CD4-positive, alpha-beta T cell treated with Interleukin-12 subunit alpha and Interleukin-12 subunit beta, for 1 hour (primary cell): ENCODE measurements around the gene KPNB1.
"Not testable (repeated sequence)": the region's sequence is repeated elsewhere in the genome, so short reads cannot be mapped to it uniquely, and the experiment has no call there.

Experiments used
- DNase-seq: peaks from one replicate; pipeline ENCODE4 v3.0.0-alpha.2; 2020

KPNB1 gene

DNA sequence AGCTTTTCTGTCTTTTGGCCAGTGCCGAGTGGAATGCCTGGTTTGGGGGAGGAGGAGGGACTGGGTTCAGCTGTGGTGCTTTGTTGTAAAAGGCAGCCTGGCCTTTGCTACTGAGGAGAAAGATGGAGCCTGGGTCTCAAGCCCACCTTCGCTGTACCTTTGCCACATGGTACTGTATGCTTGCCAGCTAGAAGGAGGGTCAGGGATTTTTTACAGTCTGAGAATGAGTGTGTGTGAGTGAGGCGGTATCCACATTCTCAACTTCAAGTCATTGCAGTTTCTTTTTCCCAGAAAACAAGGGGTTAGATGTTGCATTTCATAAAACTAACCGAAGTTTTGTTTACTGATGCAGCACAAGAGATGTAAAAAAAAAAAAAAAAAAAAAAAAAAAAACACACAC is 33.0 kb downstream of the KPNB1 start:
- DNase-seq = not testable (repeated sequence)

GRCh38 chr17:47684025-47684424 is 34.3 kb downstream of the KPNB1 start:
- no peak for DNase-seq

- no peak for DNase-seq
Observed at GRCh38 chr17:47684535-47685193, 34.9 kb downstream of the KPNB1 start.

GRCh38 chr17:47685556-47686275 is 36.0 kb downstream of the KPNB1 start:
- DNase-seq = no peak

GRCh38 chr17:47686276-47686635 is 36.5 kb downstream of the KPNB1 start:
- no peak for DNase-seq

DNA sequence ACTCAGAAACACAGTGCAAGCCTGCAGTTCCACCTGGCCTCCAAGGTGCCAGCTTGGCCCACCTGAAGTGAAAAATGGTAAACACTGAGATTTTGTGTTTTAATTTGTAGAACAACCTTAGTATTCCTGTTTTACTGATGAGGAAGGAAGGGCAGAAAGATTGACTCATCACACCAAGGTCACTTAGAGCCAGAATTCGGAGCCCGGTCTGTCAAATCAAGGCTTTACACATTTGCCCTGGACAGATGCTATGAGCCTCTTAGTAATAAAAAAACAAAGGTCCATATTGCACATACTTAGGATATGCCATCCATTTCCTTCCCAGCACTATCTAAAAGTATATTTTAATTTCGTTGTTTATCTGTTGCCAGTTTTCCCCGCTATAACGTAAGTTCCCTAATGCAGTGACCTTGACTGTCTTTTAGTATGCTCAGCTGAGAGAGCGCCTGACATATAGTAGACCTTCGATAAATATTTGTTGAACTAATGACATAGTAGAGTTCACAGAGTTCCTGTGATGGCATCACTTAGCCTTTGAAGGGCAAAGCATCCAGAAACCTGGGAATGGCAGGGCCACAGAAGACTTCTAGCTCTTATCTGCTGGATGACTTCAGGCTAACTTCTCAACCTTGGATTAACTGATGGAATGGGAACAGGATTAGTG is 37.1 kb downstream of the KPNB1 start:
- no peak for DNase-seq

GRCh38 chr17:47687328-47687690 is 37.6 kb downstream of the KPNB1 start:
- no peak for DNase-seq

GRCh38 chr17:47687748-47688147 is 38.0 kb downstream of the KPNB1 start:
- no peak for DNase-seq

GRCh38 chr17:47690121-47690520 is 40.4 kb downstream of the KPNB1 start:
- DNase-seq = no peak

DNA sequence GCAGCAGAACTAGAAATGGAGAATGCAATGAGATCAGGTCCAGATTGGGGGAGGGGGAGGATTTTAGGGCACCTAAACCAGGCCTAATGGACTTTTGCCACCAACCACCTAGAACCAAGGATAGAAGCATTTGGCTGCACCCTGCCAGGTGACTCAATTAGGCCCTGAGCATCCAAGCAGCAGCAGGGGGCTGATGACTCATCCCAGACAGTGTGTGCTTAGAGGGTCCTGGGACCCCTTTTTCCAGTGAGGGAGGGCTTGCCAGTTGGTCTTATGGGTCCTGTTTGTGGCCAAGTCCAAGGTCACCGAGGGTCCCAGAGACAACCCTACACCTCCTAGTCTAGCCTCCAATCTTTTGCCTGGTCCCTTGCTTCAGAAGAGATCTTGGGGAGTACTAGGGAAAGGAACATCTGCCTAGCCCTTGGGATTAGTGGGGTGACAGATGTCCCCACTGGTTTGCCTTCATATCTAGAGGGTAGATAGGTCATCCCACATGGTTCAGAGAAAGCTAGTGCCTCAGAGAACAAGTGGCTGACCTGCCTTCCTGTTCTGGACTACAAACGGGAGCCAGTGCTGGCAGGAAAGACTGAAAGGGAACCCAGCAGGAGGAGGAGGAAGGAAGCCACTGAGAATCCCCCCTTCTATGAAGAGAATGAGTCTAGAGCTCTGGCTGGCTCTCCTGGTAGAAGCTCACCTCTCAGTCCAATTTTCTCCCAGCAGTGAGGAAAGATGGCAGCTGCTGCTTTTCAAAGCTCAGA is 42.6 kb downstream of the KPNB1 start:
- no peak for DNase-seq

GRCh38 chr17:47692895-47693730 is 43.4 kb downstream of the KPNB1 start:
- DNase-seq = no peak

DNA sequence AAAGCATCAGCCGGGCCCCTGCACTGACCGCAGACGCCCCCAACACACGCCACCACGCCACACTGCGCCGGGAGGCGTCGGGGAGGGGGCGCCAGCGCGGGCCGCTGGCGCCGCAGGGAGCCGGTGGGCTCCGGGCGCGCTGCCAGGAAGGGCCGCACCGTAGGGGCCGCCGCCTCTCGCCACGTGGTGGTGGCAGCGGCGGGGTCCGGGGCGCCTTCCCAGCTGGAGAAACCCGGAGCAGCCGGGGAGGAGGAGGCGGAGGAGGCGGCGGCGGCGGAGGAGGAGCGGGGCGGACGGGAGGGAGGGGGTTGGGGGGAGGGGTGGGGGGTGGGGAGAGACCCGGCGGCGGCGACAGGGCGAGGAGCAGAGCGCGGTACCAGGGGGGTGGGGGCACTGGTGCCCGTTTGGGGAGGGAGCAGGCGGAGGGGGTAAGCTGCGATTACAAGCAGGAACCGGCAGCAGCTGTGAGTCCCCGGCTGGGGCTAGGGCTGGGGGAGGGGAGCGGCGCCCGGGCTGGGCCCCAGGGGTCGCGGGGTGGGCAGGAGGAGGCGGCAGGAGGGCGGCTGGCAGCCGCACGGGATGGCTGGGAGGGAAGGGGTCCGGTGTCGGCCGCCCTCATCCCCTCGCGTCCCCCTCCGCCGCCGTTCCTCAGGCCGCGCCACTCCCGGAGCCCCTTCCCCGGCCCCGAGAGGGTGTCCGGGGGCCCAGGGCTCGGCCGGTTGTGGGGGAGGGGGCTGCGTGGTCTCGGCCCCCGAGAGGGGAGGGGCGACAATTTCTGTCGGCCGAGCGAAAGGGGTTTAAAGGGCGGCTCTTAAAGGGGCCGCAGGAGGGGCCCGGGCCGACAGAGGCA is 44.2 kb downstream of the KPNB1 start, which contains the start of gene TBKBP1:
Gene TBKBP1, plus strand, starts transcription at position 431 of the 850 bp plus-strand sequence. CDS start 1,952 bp downstream, outside the sequence.
- DNase-seq = peak; percentile 71

- no peak for DNase-seq
Observed at GRCh38 chr17:47694581-47695428, 45.1 kb downstream of the KPNB1 start.

DNA sequence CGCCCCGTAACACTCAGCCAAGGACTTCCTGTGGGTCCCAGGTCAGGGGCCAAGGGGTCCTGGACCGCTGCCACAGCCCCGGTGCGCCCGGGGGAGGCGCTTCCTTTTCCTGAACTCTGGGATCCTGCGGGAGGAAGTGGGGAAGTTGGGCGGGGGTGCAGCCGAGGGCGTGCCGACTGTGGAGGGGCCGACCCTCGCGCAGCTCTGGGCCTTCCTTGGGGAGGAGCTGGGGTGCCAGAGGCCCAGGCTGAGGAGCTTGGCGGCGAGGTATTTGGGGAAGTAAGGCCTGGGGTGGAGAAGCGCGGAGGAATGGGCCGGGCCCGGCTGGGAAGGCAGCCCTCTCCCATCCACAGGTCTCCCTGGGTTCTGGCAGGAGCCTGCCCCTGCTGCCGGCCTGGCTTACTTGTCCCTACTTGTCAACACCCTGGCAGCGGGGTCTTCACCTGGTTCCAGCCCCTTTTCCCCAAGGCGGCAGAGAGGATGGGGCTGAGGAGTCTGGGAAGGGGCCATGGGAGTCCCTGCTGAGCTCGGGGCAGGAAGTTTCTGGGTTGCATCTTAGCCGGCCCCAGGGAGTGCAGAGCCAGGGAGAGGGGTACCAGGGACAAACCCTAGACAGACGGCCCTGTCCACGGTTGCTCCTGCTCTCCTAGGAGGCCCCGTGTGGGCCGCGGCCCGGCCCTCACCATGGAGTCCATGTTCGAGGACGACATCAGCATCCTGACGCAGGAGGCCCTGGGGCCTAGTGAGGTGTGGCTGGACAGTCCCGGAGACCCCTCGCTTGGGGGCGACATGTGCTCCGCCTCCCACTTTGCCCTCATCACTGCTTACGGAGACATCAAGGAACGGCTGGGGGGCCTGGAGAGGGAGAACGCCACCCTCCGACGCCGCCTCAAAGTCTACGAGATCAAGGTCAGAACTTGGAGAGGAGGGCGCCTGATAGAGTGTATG is 46.0 kb downstream of the KPNB1 start:
- DNase-seq = no peak

GRCh38 chr17:47696717-47697642 is 47.3 kb downstream of the KPNB1 start:
- no peak for DNase-seq

DNA sequence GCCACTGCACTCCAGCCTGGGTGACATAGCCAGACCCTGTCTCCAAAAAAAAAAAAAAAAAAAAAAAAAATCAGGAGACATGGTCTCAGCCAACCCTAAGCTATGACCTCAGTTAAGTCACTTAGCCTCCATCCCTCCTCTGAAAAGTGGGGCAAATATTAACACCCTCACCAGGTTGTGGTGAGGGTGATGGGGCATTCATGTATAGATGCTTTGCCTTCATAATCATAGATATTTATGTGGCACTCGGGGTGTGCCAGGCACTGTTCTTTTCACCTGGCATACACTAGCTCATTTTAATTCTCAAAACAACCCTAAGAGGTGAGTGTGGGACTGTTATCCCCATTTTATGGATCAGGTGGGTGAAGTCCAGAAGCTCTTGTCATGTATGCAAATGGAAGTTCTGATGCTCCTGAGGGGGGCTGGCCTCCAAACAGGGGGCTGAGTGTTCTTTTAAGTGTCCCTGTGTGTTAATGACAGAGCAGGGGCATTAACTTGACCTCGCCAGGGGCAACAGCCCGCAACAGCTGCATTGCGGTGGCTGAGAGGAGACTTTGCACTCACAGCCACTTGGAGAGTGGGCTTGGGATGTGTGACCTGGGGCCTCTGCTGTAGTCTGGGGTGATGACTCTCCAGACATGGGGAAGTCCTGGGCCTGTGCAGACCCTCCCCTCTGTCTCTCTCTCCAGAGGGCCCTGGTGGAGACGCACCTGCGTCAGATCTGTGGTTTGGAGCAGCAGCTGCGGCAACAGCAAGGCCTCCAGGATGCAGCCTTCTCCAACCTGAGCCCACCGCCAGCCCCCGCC is 48.4 kb downstream of the KPNB1 start:
- no peak for DNase-seq
